Nephron (organoid): ENCODE measurements around the gene KRCC1.

ENCODE experiments used
- H3K27ac Mint-ChIP-seq, 3 experiments: 2 replicates each; pipeline ENCODE4 v1.8.0; 2020; ENCODE audit warnings: mixed read lengths in 3 of 3, mild to moderate bottlenecking in 2 of 3, moderate library complexity in 1 of 3
- H3K27me3 Mint-ChIP-seq: 2 replicates; pipeline ENCODE4 v1.8.0; 2021; ENCODE audit warnings: low read depth, mild to moderate bottlenecking, moderate library complexity, mixed read lengths
- H3K36me3 Mint-ChIP-seq: 2 replicates; pipeline ENCODE4 v1.8.0; 2020; ENCODE audit warnings: low read depth, mixed read lengths
- H3K4me1 Mint-ChIP-seq: 2 replicates; pipeline ENCODE4 v1.8.0; 2020; ENCODE audit warnings: mixed read lengths
- H3K4me3 Mint-ChIP-seq, 3 experiments: 2 replicates each; pipeline ENCODE4 v1.8.0; 2020; ENCODE audit warnings: mild to moderate bottlenecking in 3 of 3, mixed read lengths in 3 of 3, moderate library complexity in 2 of 3
- H3K9me3 Mint-ChIP-seq: 2 replicates; pipeline ENCODE4 v1.8.0; 2020; ENCODE audit warnings: mixed read lengths
- CTCF ChIP-seq, 3 experiments: fragments of 200-600 bp; sonication (generic); IDR thresholded peaks; one replicate each; pipeline ENCODE4 v1.5.0; 2021; ENCODE audit warnings: antibody characterized with exemption in 3 of 3; ENCODE audit not compliant: unreplicated experiment in 3 of 3

The KRCC1 gene

DNA sequence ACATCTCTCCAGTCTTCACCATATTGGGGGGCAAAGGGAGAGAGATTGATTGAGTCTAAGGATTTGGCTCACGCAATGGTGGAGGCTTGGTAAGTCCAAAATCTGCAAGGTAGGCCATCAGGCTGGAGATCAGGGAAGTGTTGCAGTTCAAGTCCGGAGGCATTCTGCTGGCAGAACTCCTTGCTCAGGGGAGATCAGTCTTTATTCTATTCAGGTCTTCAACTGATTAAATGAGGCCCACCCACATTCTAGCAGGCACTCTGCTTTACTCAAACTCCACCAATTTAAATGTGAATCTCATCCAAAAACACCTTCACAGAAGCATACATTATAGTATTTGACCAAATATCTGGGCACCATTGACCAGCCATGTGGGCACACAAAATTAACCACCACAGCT lies 33.4 kb upstream of the KRCC1 start:
- Mint-ChIP-seq H3K9me3 (no peaks in the 10 kb centered on the region), H3K36me3 (no peaks in the 10 kb centered on the region), H3K4me1 (peaks cover 9% of the 10 kb centered on the region), H3K27me3 (no peaks in the 10 kb centered on the region), H3K4me3 (no peak overlapping the region), H3K27ac (no peak overlapping the region)
- TF ChIP-seq CTCF (IDR thresholded peaks at IDR 0.05; ENCODE audit: unreplicated experiment in 3 of 3): no peak

- no peak for TF ChIP-seq CTCF (IDR thresholded peaks at IDR 0.05; ENCODE audit: unreplicated experiment in 3 of 3)
- no peak overlapping the region for H3K4me3 Mint-ChIP-seq
Observed at GRCh38 chr2:88087763-88088162, 32.2 kb upstream of the KRCC1 start.

DNA sequence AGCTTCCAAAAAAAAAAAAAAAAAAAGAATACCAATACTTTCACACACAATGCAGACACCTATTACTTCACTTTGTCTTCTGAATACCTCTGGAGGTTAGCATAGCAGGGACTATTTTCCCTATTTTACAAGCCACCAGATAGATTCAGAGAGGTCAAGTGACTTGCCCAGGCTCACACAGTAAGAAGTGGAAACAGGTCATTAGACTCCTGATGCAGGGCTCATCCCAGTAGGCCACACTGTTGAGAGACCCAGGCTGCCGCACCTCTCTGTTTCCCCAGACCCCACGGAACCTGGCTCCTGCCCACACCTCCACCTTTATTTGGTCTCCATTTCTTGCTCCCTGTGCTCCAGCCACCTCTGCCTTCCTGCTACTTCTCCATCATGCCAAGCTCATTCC lies 31.5 kb upstream of the KRCC1 start:
- Mint-ChIP-seq H3K27ac (no peak overlapping the region), H3K36me3 (no peaks in the 10 kb centered on the region), H3K4me1 (peaks cover 11% of the 10 kb centered on the region), H3K4me3 (no peak overlapping the region), H3K9me3 (no peaks in the 10 kb centered on the region), H3K27me3 (no peaks in the 10 kb centered on the region)
- TF ChIP-seq CTCF (IDR thresholded peaks at IDR 0.05; ENCODE audit: unreplicated experiment in 3 of 3): no peak

More at GRCh38 chr2:88087763-88088162, 32.2 kb upstream of the KRCC1 start:
- H3K4me1 Mint-ChIP-seq: peaks cover 9% of the 10 kb centered on the region
- no peaks in the 10 kb centered on the region for H3K27me3 Mint-ChIP-seq
- no peak overlapping the region for H3K27ac Mint-ChIP-seq
- H3K36me3 Mint-ChIP-seq: no peaks in the 10 kb centered on the region
- no peaks in the 10 kb centered on the region for H3K9me3 Mint-ChIP-seq

GRCh38 chr2:88086401-88086800 lies 30.8 kb upstream of the KRCC1 start:
- no peaks in the 10 kb centered on the region for H3K9me3 Mint-ChIP-seq
- no peak for TF ChIP-seq CTCF (IDR thresholded peaks at IDR 0.05; ENCODE audit: unreplicated experiment in 3 of 3)
- no peaks in the 10 kb centered on the region for H3K27me3 Mint-ChIP-seq
- no peak overlapping the region for H3K27ac Mint-ChIP-seq
- peaks cover 17% of the 10 kb centered on the region for H3K4me1 Mint-ChIP-seq
- no peak overlapping the region for H3K4me3 Mint-ChIP-seq
- no peaks in the 10 kb centered on the region for H3K36me3 Mint-ChIP-seq

GRCh38 chr2:88085602-88086001 lies 30.0 kb upstream of the KRCC1 start:
- Mint-ChIP-seq H3K9me3 (no peaks in the 10 kb centered on the region), H3K36me3 (no peaks in the 10 kb centered on the region), H3K27ac (no peak overlapping the region), H3K4me3 (no peak overlapping the region), H3K27me3 (no peaks in the 10 kb centered on the region), H3K4me1 (peaks cover 12% of the 10 kb centered on the region)
- no peak for TF ChIP-seq CTCF (IDR thresholded peaks at IDR 0.05; ENCODE audit: unreplicated experiment in 3 of 3)

DNA sequence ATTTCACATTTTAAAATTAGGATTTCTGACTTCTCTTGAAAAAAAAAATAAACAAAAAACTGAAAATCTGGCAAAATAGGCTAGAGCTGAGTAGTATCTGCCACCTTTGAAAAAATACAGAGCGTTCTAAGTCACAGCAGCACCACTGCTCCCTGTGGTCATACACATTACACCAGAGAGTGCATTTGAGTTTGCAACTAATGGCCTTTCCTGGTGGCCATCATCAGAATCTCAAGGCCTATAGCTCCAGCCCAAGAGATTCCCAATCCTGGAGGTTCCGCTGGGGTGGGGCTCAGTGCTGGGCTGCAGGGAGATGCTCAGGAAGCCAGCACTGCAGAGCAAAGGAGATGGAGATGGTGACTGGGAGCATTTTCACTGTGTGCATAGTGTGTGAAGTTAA lies 29.5 kb upstream of the KRCC1 start:
- H3K36me3 Mint-ChIP-seq: no peaks in the 10 kb centered on the region
- no peak overlapping the region for H3K4me3 Mint-ChIP-seq
- no peak for TF ChIP-seq CTCF (IDR thresholded peaks at IDR 0.05; ENCODE audit: unreplicated experiment in 3 of 3)
- H3K9me3 Mint-ChIP-seq: no peaks in the 10 kb centered on the region
- H3K27ac Mint-ChIP-seq: no peak overlapping the region
- H3K4me1 Mint-ChIP-seq: peaks cover 7% of the 10 kb centered on the region
- H3K27me3 Mint-ChIP-seq: no peaks in the 10 kb centered on the region
